Activated gamma-delta T cell (primary cell): ENCODE results near the gene CTBP2.

Experiments
- DNase-seq: peaks from one replicate; lab custom pipeline; 2025; lab: John Stamatoyannopoulos, UW

CTBP2 gene

GRCh38 chr10:125009661-125010161, 150.7 kb downstream of the CTBP2 start:
- DNase-seq: no peak

- DNase-seq: no peak
These were observed 151.4 kb downstream of the CTBP2 start for GRCh38 chr10:125008689-125009638.

GRCh38 chr10:125007436-125007835, 152.9 kb downstream of the CTBP2 start:
- DNase-seq: no peak

DNA sequence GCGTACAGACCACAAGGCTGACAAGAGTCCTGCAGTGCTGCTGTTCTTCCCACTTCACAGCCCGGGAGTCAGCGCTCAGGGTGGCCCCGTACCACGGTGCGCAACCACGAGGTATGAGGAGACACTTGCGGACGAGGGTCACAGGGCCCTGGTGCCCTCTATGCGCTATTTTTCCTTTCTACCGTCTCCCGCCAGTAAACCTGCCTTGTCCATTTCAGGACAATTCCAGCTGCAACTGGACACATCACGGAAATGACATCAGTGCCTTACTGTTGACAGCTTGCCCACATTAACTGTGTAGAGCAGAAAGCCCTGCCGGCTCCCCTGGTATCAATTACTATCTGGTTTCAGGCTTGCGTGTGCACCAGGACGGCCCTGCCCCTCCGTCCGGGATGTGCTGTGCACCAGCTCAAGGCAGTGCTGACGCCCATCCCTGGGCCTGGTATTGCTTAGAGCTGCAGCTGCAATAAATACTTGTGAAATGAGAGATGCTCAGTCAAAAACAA, 153.4 kb downstream of the CTBP2 start:
- no peak for DNase-seq

- DNase-seq: no peak
These were observed 154.1 kb downstream of the CTBP2 start for GRCh38 chr10:125006188-125006680.

GRCh38 chr10:125005312-125006187, 154.8 kb downstream of the CTBP2 start:
- no peak for DNase-seq

GRCh38 chr10:125004571-125005311, 155.6 kb downstream of the CTBP2 start:
- DNase-seq: no peak

DNA sequence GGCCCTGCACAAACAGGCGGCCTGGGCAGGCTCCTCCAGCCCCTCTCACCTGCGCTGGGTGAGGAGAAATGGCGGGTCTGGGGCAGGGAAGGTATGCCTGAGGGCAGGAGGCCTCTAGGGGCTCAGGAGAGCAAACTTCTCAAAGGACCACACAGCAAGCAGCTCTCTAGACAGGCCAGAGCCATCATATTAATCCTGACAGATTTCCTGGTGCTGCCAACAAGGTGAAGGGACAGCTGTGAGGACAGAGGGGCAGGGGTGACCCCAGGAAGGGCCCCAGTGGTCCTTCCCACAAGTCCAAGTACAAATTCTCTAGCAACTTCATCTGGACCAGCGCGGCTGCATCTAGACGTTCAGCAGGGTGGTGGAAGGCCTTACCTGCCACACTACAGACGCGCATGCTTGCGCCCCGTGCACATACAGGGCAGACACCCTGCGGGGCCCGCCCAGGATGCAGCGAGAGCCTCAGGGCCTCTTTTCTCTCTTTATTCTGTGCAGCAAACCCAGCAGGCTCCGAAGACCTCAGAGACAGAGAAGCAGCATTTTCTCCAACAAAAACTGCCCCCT, 156.4 kb downstream of the CTBP2 start:
- no peak for DNase-seq

DNA sequence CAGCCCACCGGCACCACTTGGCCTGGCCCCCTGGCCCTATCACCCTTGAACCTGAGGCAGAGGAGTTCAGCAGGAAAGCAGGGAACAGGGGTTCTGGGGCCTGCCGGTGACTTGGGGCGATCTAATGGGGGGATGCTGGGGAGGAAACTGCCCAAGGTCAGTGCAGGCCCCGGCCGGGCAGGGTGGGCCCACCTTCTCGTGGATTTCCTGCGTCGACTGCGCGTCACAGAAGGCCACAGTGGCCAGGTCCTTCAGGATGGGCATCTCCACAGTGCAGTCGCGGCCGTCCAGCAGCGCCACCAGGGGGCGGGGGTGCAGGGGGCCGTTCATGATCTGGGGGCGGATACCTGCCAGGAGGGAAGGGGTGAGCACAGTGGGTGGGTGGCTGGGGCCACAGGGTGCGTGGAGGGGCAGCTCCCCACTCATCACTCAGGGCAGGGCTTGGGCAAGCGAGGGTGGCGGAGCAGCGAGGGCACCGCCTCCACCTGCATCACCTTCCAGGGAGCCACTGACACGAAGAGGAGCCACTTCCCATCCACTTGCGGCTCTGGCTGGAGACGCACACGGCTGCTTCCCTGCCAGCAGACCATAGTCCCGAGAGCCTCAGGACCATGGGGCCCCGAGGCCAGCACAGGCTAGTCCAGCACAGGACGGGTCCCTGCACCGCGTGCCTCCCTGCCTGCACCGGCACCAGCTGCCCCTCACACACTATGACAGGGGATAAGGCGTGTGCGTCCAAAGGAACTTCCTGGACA, 157.0 kb downstream of the CTBP2 start:
- DNase-seq: no peak

- DNase-seq: no peak
These were observed 157.8 kb downstream of the CTBP2 start for GRCh38 chr10:125002423-125003145.

- no peak for DNase-seq
These were observed 158.3 kb downstream of the CTBP2 start for GRCh38 chr10:125002047-125002422.

- DNase-seq: no peak
These were observed 158.9 kb downstream of the CTBP2 start for GRCh38 chr10:125001313-125002046.

GRCh38 chr10:125000366-125001312, 159.7 kb downstream of the CTBP2 start:
- no peak for DNase-seq

DNA sequence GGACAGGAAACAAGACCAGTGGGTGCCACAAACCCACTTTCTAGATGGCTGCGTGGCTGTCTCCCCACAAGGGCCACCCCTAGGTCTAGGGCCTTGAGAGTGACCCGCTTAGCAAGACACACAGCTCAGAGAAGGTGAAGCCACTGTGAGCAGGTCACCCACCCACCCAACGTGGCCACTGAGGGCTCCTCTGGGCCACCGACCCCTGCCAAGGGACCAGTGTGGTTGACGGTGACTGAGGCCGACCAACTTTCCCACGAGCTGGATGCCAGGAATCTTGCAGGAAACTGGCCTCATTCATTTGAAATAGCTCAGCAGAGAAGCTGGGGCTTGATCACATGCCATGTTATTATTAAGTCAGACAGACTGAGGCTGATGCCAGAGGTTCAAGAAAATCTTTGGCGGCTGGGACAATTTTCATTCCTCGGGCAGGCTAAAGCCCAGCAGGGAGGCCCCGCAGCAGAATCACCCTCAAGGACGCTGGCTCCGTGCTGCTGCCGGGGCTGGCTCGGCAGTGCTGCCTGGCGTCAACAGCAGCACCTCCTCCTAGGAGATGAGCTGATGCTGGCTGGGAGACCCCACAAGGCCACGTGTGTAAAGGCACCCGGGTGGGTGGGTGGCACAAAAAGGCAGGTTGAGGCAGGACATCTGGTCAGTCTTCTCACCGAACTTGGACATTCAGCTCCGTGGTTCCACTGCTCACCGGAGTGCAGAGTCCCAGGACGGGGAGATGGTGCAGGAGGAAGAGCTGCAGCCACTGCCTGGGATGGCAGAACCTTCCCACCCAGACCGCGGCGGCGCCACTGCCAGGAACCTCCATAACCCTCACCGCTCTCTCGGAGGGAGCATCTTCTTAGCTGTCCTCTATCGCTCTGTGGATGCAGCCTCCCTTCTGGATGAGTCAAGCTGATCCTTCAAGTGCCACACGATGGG, 160.7 kb downstream of the CTBP2 start:
- DNase-seq: no peak

DNA sequence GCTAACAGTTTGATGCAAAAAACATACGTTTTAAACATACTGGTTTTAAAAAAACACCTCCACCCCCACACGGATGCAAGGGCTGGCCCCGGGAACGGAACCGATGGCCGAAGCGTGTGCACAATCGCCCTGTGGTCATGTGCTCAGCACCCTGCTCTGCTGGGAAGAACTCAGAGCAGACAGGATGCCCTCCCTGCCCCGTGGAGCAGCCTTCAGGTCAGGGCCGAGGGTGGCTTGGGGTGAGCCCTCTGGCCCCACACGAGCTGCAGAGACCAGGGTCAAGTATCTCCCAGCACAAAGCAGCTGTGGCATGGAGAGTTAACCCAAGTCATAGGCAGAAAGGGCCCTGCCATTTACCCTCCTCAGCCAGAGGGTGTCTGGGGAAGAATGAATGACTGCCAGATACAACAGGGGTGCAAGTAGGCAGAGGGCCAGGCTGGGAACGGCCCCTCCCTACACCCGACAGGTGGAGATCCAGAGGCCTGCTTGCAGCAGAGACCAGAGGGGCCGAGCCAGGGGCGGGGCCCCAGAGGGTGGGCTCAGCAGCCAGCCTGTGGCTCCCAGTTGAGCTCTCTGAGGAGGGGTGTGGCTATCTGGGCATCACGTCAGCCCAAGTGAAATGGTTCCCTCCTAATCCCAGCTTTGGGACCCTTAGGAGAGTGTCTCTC, 161.6 kb downstream of the CTBP2 start:
- DNase-seq: no peak
